Liver (tissue), 9 donors: ENCODE results near the gene IL12RB2. TPM values are rescaled to one million over a fixed set of nuclear protein-coding genes. Genes with fewer than 3 reads are reported as not detected.

Source experiments
- DNase-seq: peaks from one replicate; pipeline ENCODE4 v3.0.0-alpha.2; 2017; ENCODE audit warnings: low spot score
- H3K27ac ChIP-seq, 2 donors: one replicate each; pipeline ENCODE4 v1.7.0; 2013; ENCODE audit warnings: inconsistent platforms in 2 of 2, low read length in 2 of 2, control low read depth in 1 of 2, low read depth in 1 of 2, mild to moderate bottlenecking in 1 of 2
- H3K27me3 ChIP-seq, 4 donors: one replicate each; pipeline versions ENCODE4 v1.6.1 to v1.7.0; 2013; ENCODE audit warnings: low read length in 3 of 4, inconsistent platforms in 1 of 4, mild to moderate bottlenecking in 1 of 4, moderate library complexity in 1 of 4; ENCODE audit not compliant: control insufficient read depth in 4 of 4, insufficient read depth in 4 of 4
- H3K36me3 ChIP-seq, 4 donors: one replicate each; pipeline versions ENCODE4 v1.6.1 to v1.7.0; 2013; ENCODE audit warnings: low read length in 3 of 4, mild to moderate bottlenecking in 3 of 4, low read depth in 1 of 4, moderate library complexity in 1 of 4; ENCODE audit not compliant: control insufficient read depth in 4 of 4, insufficient read depth in 3 of 4
- H3K4me1 ChIP-seq, 4 donors: one replicate each; pipeline versions ENCODE4 v1.6.1 to v1.7.0; 2013; ENCODE audit warnings: low read length in 3 of 4, mild to moderate bottlenecking in 3 of 4, moderate library complexity in 1 of 4; ENCODE audit not compliant: control insufficient read depth in 4 of 4, insufficient read depth in 4 of 4
- H3K4me3 ChIP-seq, 3 donors: one replicate each; pipeline versions ENCODE4 v1.6.1 to v1.7.0; 2013; ENCODE audit warnings: low read length in 3 of 3, control low read depth in 1 of 3, low read depth in 1 of 3, mild to moderate bottlenecking in 1 of 3
- H3K9ac ChIP-seq, 2 donors: one replicate each; pipeline ENCODE4 v1.7.0; 2013; ENCODE audit warnings: low read length in 2 of 2, mild to moderate bottlenecking in 2 of 2, moderate library complexity in 2 of 2, control low read depth in 1 of 2, low read depth in 1 of 2
- H3K9me3 ChIP-seq, 4 donors: one replicate each; pipeline versions ENCODE4 v1.6.1 to v1.7.0; 2013; ENCODE audit warnings: low read length in 3 of 4; ENCODE audit not compliant: control insufficient read depth in 4 of 4
- ATF3 ChIP-seq: IDR thresholded peaks from 2 replicates; pipeline ENCODE4 v1.6.1; 2016; ENCODE audit warnings: antibody characterized with exemption
- EGR1 ChIP-seq, 2 donors: IDR thresholded peaks; 2 replicates each; pipeline ENCODE4 v1.6.1; 2016 to 2018; ENCODE audit warnings: antibody characterized with exemption in 2 of 2, low read depth in 2 of 2
- FOXA1 ChIP-seq: IDR thresholded peaks from 2 replicates; pipeline ENCODE4 v1.6.1; 2016; ENCODE audit warnings: antibody characterized with exemption
- FOXA2 ChIP-seq: IDR thresholded peaks from 2 replicates; pipeline ENCODE4 v1.6.1; 2016; ENCODE audit warnings: antibody characterized with exemption
- GABPA ChIP-seq, 2 donors: IDR thresholded peaks in 1 of 2; conservative IDR thresholded peaks in 1 of 2; 2 replicates each; pipeline ENCODE4 v1.6.1; 2016; ENCODE audit warnings: antibody characterized with exemption in 2 of 2, mild to moderate bottlenecking in 1 of 2, moderate library complexity in 1 of 2
- HNF4A ChIP-seq, 2 donors: conservative IDR thresholded peaks; 2 replicates each; pipeline ENCODE4 v1.6.1; 2016; ENCODE audit warnings: antibody characterized with exemption in 2 of 2, mild to moderate bottlenecking in 2 of 2
- HNF4G ChIP-seq: IDR thresholded peaks from 2 replicates; pipeline ENCODE4 v1.6.1; 2016; ENCODE audit warnings: antibody characterized with exemption
- JUND ChIP-seq, 2 donors: IDR thresholded peaks; 2 replicates each; pipeline ENCODE4 v1.6.1; 2016; ENCODE audit warnings: antibody characterized with exemption in 2 of 2
- MAX ChIP-seq: IDR thresholded peaks from 2 replicates; pipeline ENCODE4 v1.6.1; 2016; ENCODE audit warnings: antibody characterized with exemption
- NR2F2 ChIP-seq: IDR thresholded peaks from 2 replicates; pipeline ENCODE4 v1.6.1; 2016; ENCODE audit warnings: antibody characterized with exemption
- RAD21 ChIP-seq, 2 donors: IDR thresholded peaks; 2 replicates each; pipeline ENCODE4 v1.6.1; 2016; ENCODE audit warnings: antibody characterized with exemption in 2 of 2, mild to moderate bottlenecking in 2 of 2
- REST ChIP-seq: IDR thresholded peaks from 2 replicates; pipeline ENCODE4 v1.6.1; 2016; ENCODE audit warnings: antibody characterized with exemption, mild to moderate bottlenecking
- RXRA ChIP-seq, 2 donors: IDR thresholded peaks; 2 replicates each; pipeline ENCODE4 v1.6.1; 2017 to 2018; ENCODE audit warnings: antibody characterized with exemption in 2 of 2, mild to moderate bottlenecking in 1 of 2
- SP1 ChIP-seq: IDR thresholded peaks from 2 replicates; pipeline ENCODE4 v1.6.1; 2018; ENCODE audit warnings: antibody characterized with exemption, mild to moderate bottlenecking
- TAF1 ChIP-seq: conservative IDR thresholded peaks from 2 replicates; pipeline ENCODE4 v1.6.1; 2016; ENCODE audit warnings: antibody characterized with exemption, mild to moderate bottlenecking
- YY1 ChIP-seq: IDR thresholded peaks from 2 replicates; pipeline ENCODE4 v1.6.1; 2016; ENCODE audit warnings: antibody characterized with exemption, mild to moderate bottlenecking
- WGBS: extraction: QIAGEN DNeasy Blood & Tissue Kit; methylation state at CpG from one replicate; pipeline ENCODE4 v1.1.7; 2013; 5-methylcytosine and 5-hydroxymethylcytosine counted together
- polyA plus RNA-seq, 2 donors: library from polyadenylated mRNA; stranded (reverse) in 1 of 2; unstranded in 1 of 2; fragments of 200-250 nt in 1 of 2; fragments of >200 nt in 1 of 2; fragmentation: Nextera tagmentation in 1 of 2; extraction: Ambion mirVana in 1 of 2; gene quantifications; one replicate each; pipeline versions ENCODE4 v1.2.1 to v1.2.3, GENCODE V29; 2013 to 2015
- total RNA-seq, 2 donors: library from RNA; depleted of rRNA; stranded (reverse); fragments of >200 nt; gene quantifications; one replicate each; pipeline ENCODE4 v1.2.3, GENCODE V29; 2014
- TF ChIP-seq, protein P1 (sequence below): IDR thresholded peaks from 2 replicates; pipeline ENCODE4 v1.6.1; 2016; ENCODE audit warnings: antibody characterized with exemption
- TF ChIP-seq, protein P2 (sequence below): fragments of 150-350 bp; IDR thresholded peaks from 2 replicates; pipeline ENCODE4 v1.5.1; 2017; ENCODE audit warnings: improper control_type of control experiment, low read depth, low read length; ENCODE audit not compliant: missing input control
- donor health status: healthy.
- donor health status: healthy.
- donor health status: healthy.
- donor health status: healthy.
- donor health status: healthy.

IL12RB2 gene
- total and polyA plus RNA-seq, 4 donors: 0.06 to 1.3 (median 0.58) TPM

DNA sequence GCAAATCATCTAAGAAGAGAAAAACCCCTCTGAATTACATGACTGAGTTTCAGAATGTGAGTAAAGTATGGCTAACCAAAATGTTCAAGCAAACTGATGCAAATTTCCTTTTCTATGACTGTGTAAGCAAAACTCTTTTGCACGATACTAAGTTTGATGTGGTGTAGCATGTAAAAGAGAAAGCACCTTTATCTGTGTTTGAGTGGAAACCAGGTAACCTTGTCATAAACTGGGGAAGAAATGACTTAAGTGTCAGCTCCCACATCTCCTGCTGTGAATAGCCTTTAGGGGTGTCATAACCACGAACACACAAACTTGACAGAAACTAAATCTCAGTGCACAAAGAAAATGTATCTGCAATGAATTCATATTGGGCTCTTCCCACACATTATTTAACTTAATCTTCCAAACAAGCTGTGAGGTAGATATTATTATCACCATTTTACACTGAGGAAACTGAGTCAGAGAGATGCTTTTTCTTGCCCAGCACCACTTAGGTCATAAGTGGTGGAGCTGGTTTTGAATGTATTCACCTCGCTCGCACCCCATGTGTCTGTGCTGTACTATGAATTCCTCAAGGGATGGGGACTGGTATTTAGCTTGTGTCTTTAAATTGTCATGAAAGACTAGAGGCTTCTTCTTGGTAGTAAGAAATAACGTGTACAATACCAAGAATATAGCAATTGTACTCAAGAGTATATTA lies 32.9 kb upstream of the IL12RB2 start:
- 80% methylated on average over 5 of the region's 5 CpGs for WGBS
- no peak for DNase-seq
- Histone ChIP-seq H3K9me3 (peaks cover 0 to 9% (median 4%) of the 10 kb centered on the region in 4 donors), H3K4me3 (no peak overlapping the region), H3K4me1 (no peaks in the 10 kb centered on the region), H3K27ac (no peak overlapping the region), H3K9ac (no peak overlapping the region), H3K27me3 (peaks cover 0 to 3% (median 0%) of the 10 kb centered on the region in 4 donors), H3K36me3 (no peaks in the 10 kb centered on the region)
- no peak for TF ChIP-seq HNF4A (conservative IDR thresholded peaks at IDR 0.05)
- TF ChIP-seq, protein P1, sequence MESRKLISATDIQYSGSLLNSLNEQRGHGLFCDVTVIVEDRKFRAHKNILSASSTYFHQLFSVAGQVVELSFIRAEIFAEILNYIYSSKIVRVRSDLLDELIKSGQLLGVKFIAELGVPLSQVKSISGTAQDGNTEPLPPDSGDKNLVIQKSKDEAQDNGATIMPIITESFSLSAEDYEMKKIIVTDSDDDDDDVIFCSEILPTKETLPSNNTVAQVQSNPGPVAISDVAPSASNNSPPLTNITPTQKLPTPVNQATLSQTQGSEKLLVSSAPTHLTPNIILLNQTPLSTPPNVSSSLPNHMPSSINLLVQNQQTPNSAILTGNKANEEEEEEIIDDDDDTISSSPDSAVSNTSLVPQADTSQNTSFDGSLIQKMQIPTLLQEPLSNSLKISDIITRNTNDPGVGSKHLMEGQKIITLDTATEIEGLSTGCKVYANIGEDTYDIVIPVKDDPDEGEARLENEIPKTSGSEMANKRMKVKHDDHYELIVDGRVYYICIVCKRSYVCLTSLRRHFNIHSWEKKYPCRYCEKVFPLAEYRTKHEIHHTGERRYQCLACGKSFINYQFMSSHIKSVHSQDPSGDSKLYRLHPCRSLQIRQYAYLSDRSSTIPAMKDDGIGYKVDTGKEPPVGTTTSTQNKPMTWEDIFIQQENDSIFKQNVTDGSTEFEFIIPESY: no peak
- no peak for TF ChIP-seq FOXA2
- no peak for TF ChIP-seq RAD21 (IDR thresholded peaks at IDR 0.05)

GRCh38 chr1:67280696-67281095 lies 27.0 kb upstream of the IL12RB2 start:
- no peak for DNase-seq
- H3K4me3 ChIP-seq: no peak overlapping the region
- no peaks in the 10 kb centered on the region for H3K36me3 ChIP-seq
- H3K4me1 ChIP-seq: no peaks in the 10 kb centered on the region
- no peak overlapping the region for H3K9ac ChIP-seq
- TF ChIP-seq MAX: no peak
- no peak for TF ChIP-seq GABPA (IDR thresholded peaks at IDR 0.05 in 1 of 2, conservative IDR thresholded peaks at IDR 0.05 in 1 of 2)
- TF ChIP-seq HNF4A (conservative IDR thresholded peaks at IDR 0.05): no peak
- TF ChIP-seq TAF1: no peak
- no peak for TF ChIP-seq RXRA (IDR thresholded peaks at IDR 0.05)
- TF ChIP-seq NR2F2: no peak
- TF ChIP-seq HNF4G: no peak
- TF ChIP-seq JUND (IDR thresholded peaks at IDR 0.05): no peak
- TF ChIP-seq REST: no peak
- TF ChIP-seq EGR1 (IDR thresholded peaks at IDR 0.05; ENCODE audit: low read depth in 2 of 2): no peak
- TF ChIP-seq YY1: no peak
- TF ChIP-seq, protein P1: no peak
- TF ChIP-seq SP1: no peak
- no peak for TF ChIP-seq FOXA2
- no peak for TF ChIP-seq ATF3
- TF ChIP-seq FOXA1: no peak
- no peak for TF ChIP-seq RAD21 (IDR thresholded peaks at IDR 0.05)
- TF ChIP-seq, protein P2, sequence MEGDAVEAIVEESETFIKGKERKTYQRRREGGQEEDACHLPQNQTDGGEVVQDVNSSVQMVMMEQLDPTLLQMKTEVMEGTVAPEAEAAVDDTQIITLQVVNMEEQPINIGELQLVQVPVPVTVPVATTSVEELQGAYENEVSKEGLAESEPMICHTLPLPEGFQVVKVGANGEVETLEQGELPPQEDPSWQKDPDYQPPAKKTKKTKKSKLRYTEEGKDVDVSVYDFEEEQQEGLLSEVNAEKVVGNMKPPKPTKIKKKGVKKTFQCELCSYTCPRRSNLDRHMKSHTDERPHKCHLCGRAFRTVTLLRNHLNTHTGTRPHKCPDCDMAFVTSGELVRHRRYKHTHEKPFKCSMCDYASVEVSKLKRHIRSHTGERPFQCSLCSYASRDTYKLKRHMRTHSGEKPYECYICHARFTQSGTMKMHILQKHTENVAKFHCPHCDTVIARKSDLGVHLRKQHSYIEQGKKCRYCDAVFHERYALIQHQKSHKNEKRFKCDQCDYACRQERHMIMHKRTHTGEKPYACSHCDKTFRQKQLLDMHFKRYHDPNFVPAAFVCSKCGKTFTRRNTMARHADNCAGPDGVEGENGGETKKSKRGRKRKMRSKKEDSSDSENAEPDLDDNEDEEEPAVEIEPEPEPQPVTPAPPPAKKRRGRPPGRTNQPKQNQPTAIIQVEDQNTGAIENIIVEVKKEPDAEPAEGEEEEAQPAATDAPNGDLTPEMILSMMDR: no peak
- H3K27me3 ChIP-seq: no peaks in the 10 kb centered on the region
- H3K9me3 ChIP-seq: no peaks in the 10 kb centered on the region
- H3K27ac ChIP-seq: no peak overlapping the region
- 84% methylated on average over 5 of the region's 5 CpGs for WGBS
